ENCODE results near the gene ST6GAL1.

The ST6GAL1 gene

DNA sequence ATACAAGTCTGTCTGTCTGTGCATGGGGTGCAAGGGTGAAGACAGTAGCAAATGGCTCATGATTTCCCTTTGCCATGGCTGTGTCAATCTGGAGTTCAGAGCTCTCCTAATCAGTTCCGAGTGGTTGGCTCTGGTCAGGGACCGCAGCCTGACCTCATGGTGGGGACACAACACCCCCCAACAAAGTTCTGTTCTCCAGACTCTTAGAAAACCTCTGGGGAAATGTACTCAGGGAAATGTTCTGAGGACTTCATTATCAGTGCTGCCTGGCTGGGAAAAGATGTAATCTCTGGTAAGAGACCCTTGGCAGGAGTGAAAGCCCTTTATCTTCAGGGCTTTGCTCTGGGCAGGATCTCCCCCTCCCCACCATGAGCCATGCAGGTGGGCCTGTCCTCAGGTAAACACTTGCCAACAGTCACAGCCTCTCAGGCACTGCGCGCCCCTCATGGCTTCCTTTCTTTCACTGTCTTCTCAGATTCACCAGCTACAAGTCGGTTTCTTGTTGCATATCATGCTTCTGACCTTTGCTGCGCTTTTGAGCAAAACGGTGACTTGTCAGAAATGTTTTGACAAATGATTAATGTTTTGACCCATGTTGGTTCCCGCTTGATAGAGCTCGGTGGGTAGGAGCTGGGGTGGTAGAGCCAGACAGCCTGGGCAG is 95.5 kb downstream of the ST6GAL1 start:
- H3K27ac ChIP-seq = peak overlapping the region; percentile 27
- TF ChIP-seq, protein P1, sequence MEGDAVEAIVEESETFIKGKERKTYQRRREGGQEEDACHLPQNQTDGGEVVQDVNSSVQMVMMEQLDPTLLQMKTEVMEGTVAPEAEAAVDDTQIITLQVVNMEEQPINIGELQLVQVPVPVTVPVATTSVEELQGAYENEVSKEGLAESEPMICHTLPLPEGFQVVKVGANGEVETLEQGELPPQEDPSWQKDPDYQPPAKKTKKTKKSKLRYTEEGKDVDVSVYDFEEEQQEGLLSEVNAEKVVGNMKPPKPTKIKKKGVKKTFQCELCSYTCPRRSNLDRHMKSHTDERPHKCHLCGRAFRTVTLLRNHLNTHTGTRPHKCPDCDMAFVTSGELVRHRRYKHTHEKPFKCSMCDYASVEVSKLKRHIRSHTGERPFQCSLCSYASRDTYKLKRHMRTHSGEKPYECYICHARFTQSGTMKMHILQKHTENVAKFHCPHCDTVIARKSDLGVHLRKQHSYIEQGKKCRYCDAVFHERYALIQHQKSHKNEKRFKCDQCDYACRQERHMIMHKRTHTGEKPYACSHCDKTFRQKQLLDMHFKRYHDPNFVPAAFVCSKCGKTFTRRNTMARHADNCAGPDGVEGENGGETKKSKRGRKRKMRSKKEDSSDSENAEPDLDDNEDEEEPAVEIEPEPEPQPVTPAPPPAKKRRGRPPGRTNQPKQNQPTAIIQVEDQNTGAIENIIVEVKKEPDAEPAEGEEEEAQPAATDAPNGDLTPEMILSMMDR (IDR thresholded peaks at IDR 0.05) = no peak
- no peak for TF ChIP-seq ZFX (IDR thresholded peaks at IDR 0.05; ENCODE audit: borderline replicate concordance)

- TF ChIP-seq ZFX (IDR thresholded peaks at IDR 0.05; ENCODE audit: borderline replicate concordance) = no peak
- TF ChIP-seq, protein P1 (IDR thresholded peaks at IDR 0.05) = no peak
- H3K27ac ChIP-seq = peak overlapping the region; percentile 27
These were observed 96.0 kb downstream of the ST6GAL1 start for GRCh38 chr3:187026317-187026670.

- no peak overlapping the region for H3K27ac ChIP-seq
- no peak for TF ChIP-seq ZFX (IDR thresholded peaks at IDR 0.05; ENCODE audit: borderline replicate concordance)
- TF ChIP-seq, protein P1 (IDR thresholded peaks at IDR 0.05) = no peak
These were observed 97.4 kb downstream of the ST6GAL1 start for GRCh38 chr3:187027531-187028278.

DNA sequence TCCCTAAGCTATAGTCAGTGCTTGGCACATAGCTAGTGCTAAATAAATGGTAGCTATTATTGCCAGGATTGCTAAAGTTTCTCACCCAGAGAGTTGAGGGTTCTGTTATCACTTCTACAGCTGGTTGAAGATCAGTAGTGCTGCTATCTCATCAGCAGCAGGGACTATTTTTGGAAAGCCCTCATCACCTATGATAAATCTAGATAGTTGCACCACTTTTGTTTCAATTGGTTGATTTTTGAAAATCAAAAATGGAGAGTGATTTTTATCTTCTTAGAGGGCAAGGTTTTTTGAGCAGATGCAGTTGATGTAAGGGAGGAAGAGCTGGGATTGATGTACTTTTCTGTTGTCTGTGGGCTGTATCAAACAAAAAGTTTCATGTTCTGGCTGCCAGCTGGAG is 101.6 kb downstream of the ST6GAL1 start:
- no peak overlapping the region for H3K27ac ChIP-seq
- TF ChIP-seq, protein P1 (IDR thresholded peaks at IDR 0.05) = no peak
- TF ChIP-seq ZFX (IDR thresholded peaks at IDR 0.05; ENCODE audit: borderline replicate concordance) = no peak

GRCh38 chr3:187036394-187036793 is 106.1 kb downstream of the ST6GAL1 start:
- H3K27ac ChIP-seq = no peak overlapping the region
- TF ChIP-seq, protein P1 (IDR thresholded peaks at IDR 0.05) = no peak
- no peak for TF ChIP-seq ZFX (IDR thresholded peaks at IDR 0.05; ENCODE audit: borderline replicate concordance)

DNA sequence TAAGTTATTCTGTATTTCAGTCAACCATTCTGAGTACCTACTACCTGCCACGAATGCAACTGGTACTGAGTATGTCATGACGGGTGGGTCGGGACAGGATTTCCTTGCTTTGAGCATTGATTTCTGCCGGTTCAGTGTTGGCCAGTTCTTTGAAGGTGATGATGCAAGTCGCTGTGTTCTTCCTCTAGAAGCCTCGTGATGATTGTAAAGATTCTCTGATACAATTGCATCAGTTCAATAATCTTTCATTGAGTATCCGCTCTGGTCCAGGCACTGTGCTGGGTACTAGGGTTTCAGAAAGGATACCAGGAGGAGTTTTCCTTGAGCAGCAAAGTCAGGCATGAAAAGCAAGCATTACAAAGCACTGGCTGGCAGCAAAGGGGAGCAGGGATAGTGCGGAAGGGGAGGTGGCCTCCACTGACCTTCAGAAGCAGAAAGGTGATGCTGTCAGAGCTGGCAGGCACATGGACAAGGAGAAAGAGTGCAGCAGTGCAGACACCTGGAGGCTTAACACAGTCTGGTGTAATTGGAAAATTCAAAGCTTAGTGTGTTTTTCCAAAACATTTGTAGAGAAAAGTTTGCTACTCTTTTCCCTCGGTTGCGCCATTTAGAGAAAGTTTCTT is 108.9 kb downstream of the ST6GAL1 start:
- peak overlapping the region; percentile 74 for H3K27ac ChIP-seq
- TF ChIP-seq, protein P1 (IDR thresholded peaks at IDR 0.05) = no peak
- TF ChIP-seq ZFX (IDR thresholded peaks at IDR 0.05; ENCODE audit: borderline replicate concordance) = no peak
